Measurements from ENCODE around the gene SAMD3.
"Not testable (repeated sequence)": the region's sequence is repeated elsewhere in the genome, so short reads cannot be mapped to it uniquely, and the experiment has no call there.

The SAMD3 gene

DNA sequence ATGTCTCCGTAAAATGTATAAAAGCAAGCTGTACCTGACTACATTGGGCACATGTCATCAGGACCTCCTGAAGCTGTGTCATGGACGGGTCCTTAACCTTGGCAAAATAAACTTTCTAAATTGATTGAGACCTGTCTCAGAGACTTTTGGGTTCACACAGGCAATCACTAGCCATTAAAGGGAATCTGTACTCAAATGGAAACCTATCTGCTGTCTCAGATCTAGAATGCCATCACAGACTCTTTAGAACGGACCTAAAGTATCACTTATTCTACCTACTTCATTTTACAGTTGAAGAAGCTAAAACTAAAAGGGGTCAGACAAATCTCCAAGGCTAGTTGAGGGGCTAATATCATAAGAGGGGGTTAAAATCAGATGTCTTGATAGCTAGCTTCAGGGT is 11.1 kb downstream of the SAMD3 start:
- DNase-seq (ENCODE audit: low read depth), result no peak

DNA sequence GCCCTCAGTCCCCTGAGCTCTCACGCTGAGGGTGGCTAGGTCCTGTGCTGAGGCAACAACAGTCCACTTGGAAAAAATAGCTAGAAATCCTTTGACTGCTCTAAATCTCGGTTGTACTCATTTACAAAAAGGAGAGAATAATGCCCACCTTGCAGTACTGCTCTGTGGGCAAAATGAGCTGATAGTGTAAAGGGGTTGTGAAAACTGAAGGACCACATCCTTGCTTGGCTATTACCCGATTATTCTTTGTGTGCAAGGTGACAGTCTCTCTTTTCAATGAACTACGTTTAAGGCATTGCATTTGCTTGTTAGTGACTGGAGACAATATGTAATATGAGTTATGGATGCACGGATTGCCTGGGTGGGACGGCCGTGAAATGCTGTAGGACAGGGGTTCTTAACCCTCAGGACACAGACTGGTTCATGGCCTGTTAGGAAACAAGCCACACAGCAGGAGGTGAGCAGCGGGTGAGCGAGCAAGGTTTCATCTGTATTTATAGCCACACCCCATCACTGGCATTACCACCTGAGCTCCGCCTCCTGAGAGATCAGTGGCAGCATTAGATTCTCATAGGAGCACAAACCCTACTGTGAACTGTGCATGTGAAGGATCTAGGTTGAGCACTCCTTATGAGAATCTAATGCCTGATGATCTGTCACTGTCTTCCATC is 14.6 kb downstream of the SAMD3 start:
- no peak for DNase-seq (ENCODE audit: low read depth)

DNA sequence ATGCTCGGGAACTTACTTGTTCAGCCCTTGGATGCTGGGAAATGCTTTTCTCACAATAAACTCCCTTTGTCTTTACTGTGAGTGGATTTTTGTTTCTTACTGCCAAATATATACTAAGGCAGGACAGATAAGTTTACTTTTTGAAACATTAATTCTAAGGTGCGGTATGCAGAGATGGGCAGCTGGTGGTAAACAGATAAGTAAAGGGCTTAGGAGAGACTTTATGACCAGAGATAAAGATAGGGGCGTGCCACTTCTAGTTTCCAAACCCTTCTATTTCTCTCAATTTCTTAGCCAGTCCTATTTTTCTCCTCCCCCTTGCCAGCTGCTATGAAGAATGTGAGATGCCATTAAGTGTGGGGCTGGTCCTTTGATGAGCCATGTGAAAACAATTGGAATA is 16.3 kb downstream of the SAMD3 start:
- no peak for DNase-seq (ENCODE audit: low read depth)

DNA sequence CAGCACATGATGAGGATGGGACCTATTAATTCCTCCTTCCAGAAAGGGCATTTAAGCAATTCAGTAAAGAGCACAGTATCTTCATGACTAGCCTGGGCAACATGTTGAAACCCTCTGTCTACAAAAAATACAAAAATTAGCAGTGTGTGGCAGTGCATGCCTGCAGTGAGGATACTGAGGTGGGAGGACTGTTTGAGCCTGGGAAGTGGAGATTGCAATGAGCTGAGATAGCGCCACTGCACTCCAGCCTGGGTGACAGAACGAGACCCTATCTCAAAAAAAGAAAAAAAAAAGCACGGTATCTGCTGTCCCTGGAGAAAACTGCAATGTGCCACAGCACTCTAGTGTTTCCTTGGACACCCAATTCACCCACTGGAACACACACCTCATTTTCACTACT is 18.4 kb downstream of the SAMD3 start:
- DNase-seq (ENCODE audit: low read depth), result no peak

DNA sequence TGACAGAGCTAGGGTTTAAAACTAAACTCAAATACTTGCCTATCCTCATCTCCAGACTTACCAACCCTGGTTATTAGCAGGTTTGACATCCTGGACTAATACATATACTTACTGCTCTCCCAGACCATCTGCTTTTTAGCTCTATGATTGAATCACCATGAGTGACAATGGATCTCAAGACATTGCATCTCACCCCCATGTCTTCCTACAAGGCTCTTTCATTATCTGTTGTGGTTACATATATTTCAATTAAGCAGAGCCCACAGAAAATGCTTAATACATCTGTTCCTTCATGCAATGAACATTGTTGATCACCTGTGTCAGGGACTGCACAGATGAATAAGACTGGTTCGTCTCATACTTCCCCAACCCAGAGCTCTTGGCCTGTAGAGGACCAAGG is 19.4 kb downstream of the SAMD3 start:
- DNase-seq (ENCODE audit: low read depth), result no peak

DNA sequence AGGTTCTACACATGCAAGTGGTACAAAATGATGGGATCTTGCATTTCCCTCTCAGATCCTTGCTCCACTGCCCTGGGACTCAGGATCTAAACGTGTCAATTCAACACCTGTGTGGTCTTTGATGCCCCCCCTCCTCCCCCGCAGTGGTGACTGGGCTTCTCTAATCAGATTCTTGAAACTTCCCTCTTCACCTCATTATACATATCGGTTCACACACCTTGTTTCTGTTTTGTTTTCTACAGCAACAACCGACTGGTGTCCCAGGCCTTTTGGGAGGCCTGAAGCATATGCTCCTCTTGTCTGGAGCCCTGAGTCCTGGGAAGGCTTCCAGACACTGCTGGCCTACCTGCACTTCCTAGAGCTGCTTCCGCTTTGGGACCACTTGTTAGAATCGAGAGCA is 20.0 kb downstream of the SAMD3 start:
- no peak for DNase-seq (ENCODE audit: low read depth)

DNA sequence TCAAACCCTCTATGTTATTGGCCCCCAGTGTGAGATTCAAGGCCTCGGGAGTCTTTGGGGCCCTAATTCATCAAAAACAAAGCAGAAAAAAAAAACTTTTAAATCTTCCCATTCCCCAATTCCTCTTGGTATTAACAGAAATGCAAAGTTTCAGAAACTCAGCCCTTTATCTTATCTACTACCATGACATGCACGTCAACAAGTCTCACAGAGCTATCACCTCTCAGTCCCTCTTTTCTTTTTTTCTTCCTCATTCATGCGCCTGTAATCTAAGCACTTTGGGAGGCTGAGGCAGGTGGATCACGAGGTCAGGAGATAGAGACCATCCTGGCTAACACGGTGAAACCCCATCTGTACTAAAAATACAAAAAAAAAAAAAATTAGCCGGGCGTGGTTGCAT is 22.7 kb downstream of the SAMD3 start:
- no peak for DNase-seq (ENCODE audit: low read depth)

DNA sequence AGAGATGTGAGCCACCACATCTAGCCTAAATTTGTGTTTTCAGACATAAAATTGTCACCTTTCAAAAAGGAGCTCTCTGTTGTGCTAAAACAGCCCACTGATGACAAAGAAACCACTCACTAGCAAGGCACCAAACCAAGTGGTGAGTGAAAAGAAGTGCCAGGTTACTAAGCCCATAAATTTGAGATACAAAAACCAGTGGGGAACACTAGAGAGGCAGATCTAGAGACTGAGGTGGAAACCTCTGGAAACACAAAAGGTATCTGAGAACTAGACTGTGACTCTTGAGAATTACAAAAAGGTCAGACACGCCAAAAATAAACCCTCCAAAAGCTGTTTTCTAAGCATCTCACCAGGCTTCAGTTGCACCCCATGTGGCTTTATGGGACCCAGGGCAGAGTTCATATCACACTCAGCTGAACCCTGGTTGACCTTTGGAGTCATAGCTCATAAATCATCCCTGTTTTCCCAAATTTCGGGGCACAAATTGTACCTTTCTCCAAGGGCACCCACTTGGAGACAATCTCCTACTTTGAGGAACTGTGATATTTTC is 24.2 kb downstream of the SAMD3 start:
- DNase-seq (ENCODE audit: low read depth), result no peak

DNA sequence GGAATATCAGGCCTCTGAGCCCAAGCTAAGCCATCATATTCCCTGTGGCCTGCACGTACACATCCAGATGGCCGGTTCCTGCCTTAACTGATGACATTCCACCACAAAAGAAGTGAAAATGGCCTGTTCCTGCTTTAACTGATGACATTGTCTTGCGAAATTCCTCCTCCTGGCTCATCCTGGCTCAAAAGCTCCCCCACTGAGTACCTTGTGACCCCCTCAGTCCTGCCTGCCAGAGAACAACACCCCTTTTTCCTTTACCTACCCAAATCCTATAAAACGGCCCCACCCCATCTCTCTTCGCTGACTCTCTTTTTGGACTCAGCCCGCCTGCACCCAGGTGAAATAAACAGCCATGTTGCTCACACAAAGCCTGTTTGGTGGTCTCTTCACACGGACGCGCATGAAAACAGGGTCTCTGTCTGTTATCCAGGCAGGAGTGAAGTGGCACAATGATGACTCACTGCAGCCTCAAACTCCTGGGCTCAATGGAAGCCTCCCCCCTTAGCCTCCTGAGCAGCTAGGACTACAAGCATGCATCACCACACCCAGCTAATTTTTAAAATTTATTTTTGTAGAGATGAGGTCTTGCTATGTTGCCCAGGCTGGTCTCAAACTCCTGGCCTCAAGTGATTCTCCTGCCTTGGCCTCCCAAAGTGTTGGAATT is 24.8 kb downstream of the SAMD3 start:
- DNase-seq (ENCODE audit: low read depth), result not testable (repeated sequence)

DNA sequence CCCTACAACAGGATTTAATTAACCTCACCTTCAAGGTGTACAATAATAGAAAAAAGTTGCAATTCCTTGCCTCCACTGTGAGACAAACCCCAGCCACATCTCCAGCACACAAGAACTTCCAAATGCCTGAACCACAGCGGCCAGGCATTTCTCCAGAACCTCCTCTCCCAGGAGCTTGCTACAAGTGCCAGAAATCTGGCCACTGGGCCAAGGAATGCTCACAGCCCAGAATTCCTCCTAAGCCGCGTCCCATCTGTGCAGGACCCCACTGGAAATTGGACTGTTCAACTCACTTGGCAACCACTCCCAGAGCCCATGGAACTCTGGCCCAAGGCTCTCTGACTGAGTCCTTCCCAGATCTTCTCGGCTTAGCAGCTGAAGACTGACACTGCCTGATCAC is 28.3 kb downstream of the SAMD3 start:
- DNase-seq (ENCODE audit: low read depth), result not testable (repeated sequence)

DNA sequence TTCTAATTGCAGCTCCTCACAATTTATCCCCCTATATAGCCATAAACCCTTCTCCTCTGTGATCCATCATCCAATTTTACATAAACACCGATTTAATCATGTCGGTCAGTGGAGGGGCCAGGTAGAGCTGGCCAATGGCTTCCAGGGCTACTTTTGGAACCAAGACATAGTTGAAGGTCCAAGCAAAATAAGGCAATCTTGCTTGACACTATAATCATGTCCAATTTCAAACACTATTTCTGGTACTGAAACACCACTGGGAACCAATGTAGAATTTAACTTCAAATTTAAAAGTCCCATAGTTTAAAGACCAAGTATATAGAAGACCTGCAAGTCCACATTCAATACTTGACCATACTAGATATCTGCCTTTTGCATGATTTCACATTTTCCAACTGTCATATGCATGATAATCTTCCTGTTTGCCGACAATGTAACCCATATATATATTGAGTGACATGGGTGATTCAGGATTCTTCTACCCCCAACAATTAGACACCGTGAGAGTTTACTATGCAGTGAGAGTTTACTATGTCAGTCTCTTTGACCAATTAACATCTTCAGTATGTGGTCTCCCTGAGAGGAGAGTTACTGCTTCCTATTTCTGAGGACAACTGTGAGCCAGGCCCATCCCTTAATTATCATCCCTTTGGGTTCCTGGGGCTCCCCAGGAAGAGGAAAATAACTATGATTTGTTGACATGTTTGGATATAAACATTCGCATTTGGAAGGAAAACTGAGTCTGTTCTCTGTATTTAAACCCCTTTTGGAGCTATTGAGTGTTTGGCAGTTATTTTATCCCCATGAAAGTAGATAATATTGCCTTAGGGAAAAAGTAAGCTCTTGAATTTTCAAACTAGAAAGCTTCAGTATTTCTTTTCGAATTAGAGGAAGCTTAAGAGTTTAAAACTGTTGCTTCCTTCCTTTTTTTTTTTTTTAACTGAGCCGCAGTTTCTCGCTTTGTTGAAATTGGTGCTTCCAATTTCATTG is 31.8 kb downstream of the SAMD3 start:
- no peak for DNase-seq (ENCODE audit: low read depth)

DNA sequence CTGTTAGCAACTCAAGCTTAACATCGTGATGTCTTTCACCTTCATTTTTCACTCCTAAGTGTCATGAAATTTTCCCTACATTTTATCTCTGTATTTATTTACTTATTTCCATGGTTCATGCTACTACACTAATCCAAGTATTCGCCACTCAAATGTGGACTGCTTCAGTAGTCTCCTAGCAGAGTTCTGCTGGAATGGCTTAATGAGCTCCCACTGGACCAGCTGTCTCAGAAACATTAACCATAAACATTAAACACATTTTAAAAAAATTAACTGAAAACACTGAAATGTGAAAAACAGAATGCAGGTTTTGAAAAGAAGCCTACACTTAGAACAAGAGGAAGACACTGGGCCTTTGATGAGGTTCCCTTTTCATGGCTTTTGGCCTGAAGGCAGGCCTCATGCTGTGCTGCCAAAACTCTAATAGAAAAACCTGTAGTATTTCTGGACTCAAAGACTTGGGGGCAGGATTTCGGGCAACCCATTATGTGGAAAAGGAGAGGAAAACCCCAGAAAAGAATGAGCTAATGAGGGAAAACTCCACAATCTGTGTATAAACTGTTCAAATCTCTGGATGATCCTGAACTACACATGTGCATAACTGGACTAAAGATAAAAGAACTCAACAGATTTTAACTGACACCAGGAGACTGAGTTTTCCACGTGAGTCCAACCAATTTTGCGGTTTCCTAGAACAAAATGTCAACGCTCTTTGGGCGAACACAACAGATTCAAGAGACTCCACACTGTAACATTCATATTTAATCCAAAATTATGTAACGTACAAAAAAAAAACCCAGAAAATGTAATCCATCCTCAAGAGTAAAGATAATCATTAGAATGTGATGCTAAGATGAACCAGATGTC is 33.0 kb downstream of the SAMD3 start:
- DNase-seq (ENCODE audit: low read depth), result no peak

DNA sequence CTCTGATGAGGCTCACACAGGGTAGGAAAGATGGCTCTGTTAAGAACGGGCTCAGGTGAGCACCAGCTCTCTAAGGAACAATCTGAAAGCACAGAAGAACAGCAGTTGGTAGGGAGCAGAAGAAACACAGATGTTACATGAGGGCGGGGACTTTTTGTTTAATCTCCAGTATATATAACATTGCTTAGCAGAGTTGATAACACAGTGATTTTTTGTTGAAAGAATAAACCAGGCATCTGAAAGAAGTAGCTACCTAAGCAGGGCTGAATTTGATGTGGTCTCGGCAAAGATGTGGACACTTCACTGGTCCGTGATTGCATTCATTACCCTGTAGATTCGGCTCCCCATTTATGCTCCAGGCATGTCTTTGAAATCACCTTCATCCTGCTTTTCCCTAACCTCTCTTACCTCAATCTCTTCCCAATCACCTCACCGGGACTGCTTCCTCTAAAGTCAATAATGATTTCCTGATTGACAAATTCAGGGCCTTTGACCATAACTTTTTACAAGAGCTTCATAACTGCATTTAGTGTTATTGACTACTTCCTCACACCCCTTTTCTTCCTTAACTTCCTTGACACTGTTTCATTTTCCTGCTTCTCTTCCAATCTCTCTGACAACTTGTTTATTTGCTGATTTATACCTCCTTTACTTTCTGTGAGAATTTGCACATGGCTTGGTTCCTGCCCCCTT is 34.4 kb downstream of the SAMD3 start:
- no peak for DNase-seq (ENCODE audit: low read depth)

DNA sequence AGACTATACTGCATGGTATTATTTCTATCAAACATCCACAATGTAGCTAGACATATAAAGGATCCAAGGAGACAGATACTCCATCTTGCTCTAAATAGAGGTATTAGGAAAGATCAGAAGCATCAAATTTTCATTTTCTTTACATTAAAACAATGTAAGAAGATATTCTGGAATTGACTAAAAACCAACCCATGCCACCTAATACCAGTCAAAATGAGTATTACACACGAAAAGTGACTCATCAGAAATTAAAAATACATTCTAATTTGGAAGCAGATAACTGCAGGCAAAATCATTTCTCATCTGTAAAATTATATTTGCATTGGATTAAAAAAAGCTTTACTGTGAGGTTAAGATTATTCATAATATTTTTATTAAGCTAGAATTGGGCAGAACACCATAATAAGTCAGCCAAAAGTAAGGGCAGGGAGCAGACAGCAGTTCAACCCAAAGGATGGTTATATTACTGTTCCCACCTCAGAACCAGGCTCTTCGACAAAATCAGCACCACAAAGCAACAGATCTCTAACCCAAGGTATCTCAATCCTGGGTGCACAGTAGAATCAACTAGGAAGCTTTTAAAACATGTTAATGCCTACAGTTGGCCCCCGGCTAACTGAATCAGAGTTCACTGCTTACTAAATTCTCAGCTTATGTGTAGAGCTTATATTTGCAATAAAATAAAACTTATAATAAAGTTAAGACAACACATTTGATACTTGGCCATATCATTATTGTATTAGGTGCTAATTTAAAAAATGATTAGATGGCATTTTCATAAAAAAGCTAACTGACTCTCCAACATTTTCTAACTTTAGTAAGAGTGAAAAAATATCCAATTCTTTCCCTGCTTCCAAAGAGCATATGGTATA is 35.2 kb downstream of the SAMD3 start:
- no peak for DNase-seq (ENCODE audit: low read depth)

DNA sequence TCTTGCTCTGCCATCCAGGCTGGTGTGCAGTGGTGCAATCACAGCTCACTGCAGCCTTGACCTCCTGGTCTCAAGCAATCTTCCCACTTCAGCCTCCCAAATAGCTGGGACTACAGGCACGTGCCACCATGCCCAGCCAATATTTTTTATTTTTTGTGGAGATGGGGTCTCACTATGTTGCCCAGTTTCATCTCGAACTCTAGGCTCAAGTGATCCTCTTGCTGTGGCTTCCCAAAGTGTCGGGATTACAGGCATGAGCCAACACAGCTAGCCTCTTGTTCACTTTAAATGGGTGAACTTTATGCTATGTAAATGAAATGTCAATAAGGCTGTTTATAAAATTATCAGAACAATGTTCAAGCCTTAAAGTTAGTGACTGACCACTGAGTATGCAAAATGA is 37.1 kb downstream of the SAMD3 start:
- no peak for DNase-seq (ENCODE audit: low read depth)

DNA sequence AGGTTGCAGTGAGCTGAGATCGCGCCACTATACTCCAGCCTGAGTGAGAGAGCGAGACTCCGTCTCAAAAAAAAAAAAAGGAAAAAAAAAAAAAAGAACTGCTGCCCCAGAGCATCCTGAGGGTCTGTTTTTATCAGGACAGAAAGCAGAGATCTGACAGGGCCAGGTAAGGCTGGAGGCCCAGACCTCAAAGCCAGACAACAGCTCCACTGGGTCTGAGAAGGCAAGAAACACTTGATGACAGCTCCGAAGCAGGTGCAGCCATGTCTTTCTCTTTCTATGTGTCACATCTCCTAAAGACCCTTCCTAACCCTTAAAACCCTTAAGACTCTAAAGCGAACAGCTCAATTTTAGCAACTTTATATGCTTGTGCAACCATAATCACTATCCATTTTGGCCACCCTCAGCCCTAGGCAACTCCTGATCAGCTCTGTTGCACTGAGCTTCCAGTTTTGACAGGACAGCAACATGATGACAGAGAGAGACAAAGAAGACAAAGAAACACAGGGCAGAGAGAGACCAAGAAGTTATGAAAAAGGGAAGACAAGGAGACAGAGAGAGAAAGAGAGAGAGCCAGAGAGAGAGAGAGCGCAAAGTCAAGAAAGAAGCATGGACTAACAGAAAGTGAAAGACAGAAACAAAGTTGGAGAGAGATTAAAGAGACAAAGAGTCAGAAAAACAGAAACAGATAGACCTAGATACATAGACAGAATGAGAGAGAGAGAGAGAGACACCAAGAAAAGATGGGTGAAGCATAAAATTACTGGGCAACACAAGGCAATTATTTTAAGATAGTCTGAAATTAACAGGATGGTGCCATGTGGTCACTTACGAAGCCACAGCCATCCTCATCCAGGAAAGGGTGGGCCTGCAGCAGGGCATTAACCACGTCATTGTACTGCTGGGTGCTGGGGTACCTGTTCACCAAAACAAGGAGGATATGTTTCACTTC is 39.2 kb downstream of the SAMD3 start:
- DNase-seq (ENCODE audit: low read depth), result no peak

DNA sequence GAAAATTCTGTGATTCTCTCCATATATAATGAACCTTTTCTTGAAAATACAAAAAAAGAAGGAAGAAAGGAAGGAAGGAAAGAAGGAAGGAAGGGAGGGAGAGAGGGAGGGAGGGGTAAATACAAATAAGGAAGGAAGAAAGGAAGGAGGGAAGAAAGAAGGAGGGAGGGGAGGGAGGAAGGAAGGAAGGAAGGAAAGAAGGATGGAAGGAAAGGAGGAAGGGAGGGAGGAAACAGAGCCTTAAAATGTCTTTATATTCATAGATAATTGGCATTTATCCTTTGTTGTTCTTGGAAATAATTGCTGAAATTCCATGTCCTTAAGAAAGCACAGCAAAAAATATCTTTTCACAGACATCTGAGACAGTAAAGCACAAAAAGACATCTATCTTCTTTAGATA is 40.3 kb downstream of the SAMD3 start:
- DNase-seq (ENCODE audit: low read depth), result no peak

DNA sequence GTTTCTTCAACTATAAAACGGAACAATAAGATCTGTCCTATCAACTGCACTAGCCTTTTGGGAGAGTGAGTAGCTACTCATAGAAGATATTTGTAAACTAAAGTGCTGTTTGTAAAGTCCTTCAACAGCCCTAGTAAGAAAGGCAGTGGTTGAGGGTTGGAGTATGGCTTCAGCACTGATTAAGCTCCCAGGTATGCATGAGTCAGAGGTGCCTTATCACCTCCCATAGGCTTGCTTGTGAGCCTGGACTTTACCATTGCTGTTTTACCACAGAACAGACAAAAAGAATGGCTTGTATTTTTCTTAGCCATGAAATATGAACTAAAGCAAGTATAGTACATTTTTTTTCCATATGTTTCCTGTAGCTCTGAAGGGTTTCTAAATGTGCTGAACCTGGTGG is 44.1 kb downstream of the SAMD3 start:
- DNase-seq (ENCODE audit: low read depth), result peak; percentile 41

DNA sequence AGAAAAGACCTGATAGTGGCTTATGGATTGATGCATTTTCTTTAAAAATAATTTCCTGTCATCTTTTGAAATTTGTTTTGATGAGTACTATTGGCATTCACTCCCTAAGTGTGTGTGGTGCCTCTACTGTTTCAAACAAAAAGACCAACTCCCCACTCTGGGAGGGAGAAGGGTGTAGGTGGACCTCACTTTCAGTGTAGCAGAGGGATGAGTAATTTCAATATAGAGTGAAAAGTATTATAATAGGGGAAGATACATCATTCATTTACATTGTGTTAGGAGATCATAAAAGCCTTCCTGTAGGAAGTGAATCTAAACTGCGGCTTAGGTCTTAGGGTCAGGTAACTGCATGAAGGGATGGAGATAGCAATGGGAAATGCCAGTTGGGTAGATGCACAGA is 46.4 kb downstream of the SAMD3 start:
- DNase-seq (ENCODE audit: low read depth), result no peak

All from fibroblast of the conjunctiva (primary cell).